ENCODE results near the gene MDN1.

MDN1 gene

GRCh38 chr6:89781070-89782034 lies 38.2 kb downstream of the MDN1 start:
- no peak for ATAC-seq (ENCODE audit: insufficient read depth, low read depth)
- no peak overlapping the region for H2AFZ ChIP-seq (ENCODE audit: low read depth, low read length)
- no peak overlapping the region for H3K27ac ChIP-seq (ENCODE audit: low read length)
- no peaks in the 10 kb centered on the region for H3K27me3 ChIP-seq (ENCODE audit: insufficient read depth, low read length, poor library complexity)
- no peaks in the 10 kb centered on the region for H3K4me1 ChIP-seq (ENCODE audit: insufficient read depth, low read length)
- DNase-seq = no peak
- TF ChIP-seq EZH2 (IDR thresholded peaks at IDR 0.05; ENCODE audit: borderline replicate concordance, low read depth, low read length, severe bottlenecking) (no peak), CTCF (IDR thresholded peaks at IDR 0.05; ENCODE audit: borderline replicate concordance, extremely low read depth, low read length, poor library complexity, severe bottlenecking) (no peak)
- no peak overlapping the region for H3K9ac ChIP-seq (ENCODE audit: low read depth, low read length)
- no peak overlapping the region for H3K4me2 ChIP-seq (ENCODE audit: insufficient read depth, low read length)
- peaks cover 86% of the 10 kb centered on the region for H3K36me3 ChIP-seq (ENCODE audit: insufficient read depth, low read length)
- no peak overlapping the region for H3K4me3 ChIP-seq (ENCODE audit: low read depth in 1 of 2, low read length in 2 of 2)
- H3K9me3 ChIP-seq (ENCODE audit: insufficient read depth, low read length, severe bottlenecking) = no peaks in the 10 kb centered on the region
- H4K20me1 ChIP-seq (ENCODE audit: insufficient read depth, low read length) = no peaks in the 10 kb centered on the region
- H3K79me2 ChIP-seq (ENCODE audit: insufficient read depth, low read length) = no peaks in the 10 kb centered on the region

DNA sequence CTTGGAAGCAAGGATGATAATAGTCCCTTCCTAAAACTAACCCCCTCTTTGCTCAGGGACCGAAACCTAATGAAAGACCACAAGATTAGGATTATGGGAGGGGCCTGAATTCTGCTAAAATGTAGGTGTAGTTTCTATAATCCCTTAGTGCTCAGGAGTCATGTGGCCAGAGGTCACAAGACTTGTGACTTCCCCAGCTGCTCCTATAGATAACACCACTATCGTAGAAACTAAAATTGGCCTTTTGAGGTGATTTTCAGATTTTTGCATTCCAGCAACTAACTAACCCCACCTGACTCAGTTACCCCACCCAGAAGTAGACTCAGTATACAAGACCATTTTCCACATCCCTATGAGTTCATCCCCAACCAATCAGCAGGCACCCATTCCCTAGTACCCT lies 42.1 kb downstream of the MDN1 start:
- ATAC-seq (ENCODE audit: insufficient read depth, low read depth) = no peak
- H3K9ac ChIP-seq (ENCODE audit: low read depth, low read length) = no peak overlapping the region

DNA sequence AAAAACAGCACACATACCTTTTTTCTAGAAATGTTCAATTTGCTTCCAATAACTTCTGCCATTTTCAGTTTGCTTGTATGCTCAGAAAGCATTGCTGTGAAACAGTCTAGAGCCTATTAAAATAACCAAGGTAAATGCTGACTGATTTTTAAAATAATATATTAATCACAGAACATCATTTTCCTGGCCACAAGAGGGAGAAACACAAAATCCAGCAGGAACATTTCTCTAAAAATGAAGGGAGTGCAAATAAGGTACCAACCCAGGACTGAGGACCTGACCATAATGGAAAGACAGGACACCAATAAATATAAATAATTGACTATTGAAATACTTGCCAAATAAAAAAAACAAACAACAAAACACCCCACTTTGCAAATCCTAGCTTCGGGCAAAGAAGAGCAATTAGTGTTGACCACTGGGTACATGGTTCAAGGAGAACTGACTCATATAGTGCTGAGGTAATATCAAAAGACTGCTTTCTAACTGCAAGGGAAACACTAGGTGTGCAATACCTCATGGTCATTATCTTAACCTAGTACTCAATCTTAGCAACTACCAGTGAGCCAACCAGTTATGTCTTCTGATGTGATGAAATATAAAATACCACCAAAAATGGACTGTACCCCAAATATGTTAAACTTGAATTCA lies 42.9 kb downstream of the MDN1 start:
- Histone ChIP-seq H3K9me3 (ENCODE audit: insufficient read depth, low read length, severe bottlenecking) (no peaks in the 10 kb centered on the region), H3K27ac (ENCODE audit: low read length) (no peak overlapping the region), H3K27me3 (ENCODE audit: insufficient read depth, low read length, poor library complexity) (no peaks in the 10 kb centered on the region), H3K4me2 (ENCODE audit: insufficient read depth, low read length) (no peak overlapping the region), H3K79me2 (ENCODE audit: insufficient read depth, low read length) (no peaks in the 10 kb centered on the region), H4K20me1 (ENCODE audit: insufficient read depth, low read length) (no peaks in the 10 kb centered on the region), H3K4me3 (ENCODE audit: low read depth in 1 of 2, low read length in 2 of 2) (no peak overlapping the region), H3K4me1 (ENCODE audit: insufficient read depth, low read length) (no peaks in the 10 kb centered on the region), H3K36me3 (ENCODE audit: insufficient read depth, low read length) (peaks cover 88% of the 10 kb centered on the region), H3K9ac (ENCODE audit: low read depth, low read length) (no peak overlapping the region), H2AFZ (ENCODE audit: low read depth, low read length) (no peak overlapping the region)
- DNase-seq (no peak), ATAC-seq (ENCODE audit: insufficient read depth, low read depth) (no peak)
- TF ChIP-seq EZH2 (IDR thresholded peaks at IDR 0.05; ENCODE audit: borderline replicate concordance, low read depth, low read length, severe bottlenecking) = no peak
- TF ChIP-seq CTCF (IDR thresholded peaks at IDR 0.05; ENCODE audit: borderline replicate concordance, extremely low read depth, low read length, poor library complexity, severe bottlenecking) = no peak

More for the DNA sequence above, 42.1 kb downstream of the MDN1 start:
- Histone ChIP-seq H3K36me3 (ENCODE audit: insufficient read depth, low read length) (peaks cover 87% of the 10 kb centered on the region), H3K4me1 (ENCODE audit: insufficient read depth, low read length) (no peaks in the 10 kb centered on the region), H3K79me2 (ENCODE audit: insufficient read depth, low read length) (no peaks in the 10 kb centered on the region), H3K9me3 (ENCODE audit: insufficient read depth, low read length, severe bottlenecking) (no peaks in the 10 kb centered on the region), H3K4me2 (ENCODE audit: insufficient read depth, low read length) (no peak overlapping the region), H4K20me1 (ENCODE audit: insufficient read depth, low read length) (no peaks in the 10 kb centered on the region), H2AFZ (ENCODE audit: low read depth, low read length) (no peak overlapping the region), H3K27ac (ENCODE audit: low read length) (no peak overlapping the region), H3K4me3 (ENCODE audit: low read depth in 1 of 2, low read length in 2 of 2) (no peak overlapping the region), H3K27me3 (ENCODE audit: insufficient read depth, low read length, poor library complexity) (no peaks in the 10 kb centered on the region)
- DNase-seq = no peak
- TF ChIP-seq EZH2 (IDR thresholded peaks at IDR 0.05; ENCODE audit: borderline replicate concordance, low read depth, low read length, severe bottlenecking) (no peak), CTCF (IDR thresholded peaks at IDR 0.05; ENCODE audit: borderline replicate concordance, extremely low read depth, low read length, poor library complexity, severe bottlenecking) (no peak)

Measured in DND-41 (cell line).